Measurements from ENCODE around the gene ROS1. TPM values are rescaled to one million over a fixed set of nuclear protein-coding genes. Genes with fewer than 3 reads are reported as not detected.

Gene ROS1
- total and polyA plus RNA-seq, 10 of the 15 experiments (the other 5 are each of a cell fraction or from before 2014, with no cell fraction given) = under 0.01 to 0.07 (median 0.03) TPM; not detected in 5

GRCh38 chr6:117456998-117457397 lies 31.3 kb upstream of the ROS1 start (continued):
- TF ChIP-seq POLR2AphosphoS5 (IDR thresholded peaks at IDR 0.05; ENCODE audit: low read length) (no peak), ATF7 (IDR thresholded peaks at IDR 0.05; ENCODE audit: low read depth) (no peak), ASH2L (IDR thresholded peaks at IDR 0.05; ENCODE audit: borderline replicate concordance, low read depth) (no peak), ZBED1 (IDR thresholded peaks at IDR 0.05; ENCODE audit: borderline replicate concordance) (no peak)

- H3K36me3 ChIP-seq (ENCODE audit: control insufficient read depth in 2 of 2, insufficient read depth in 2 of 2, low read length in 1 of 2) = no peaks in the 10 kb centered on the region
- H3K4me3 ChIP-seq = no peak overlapping the region
- no peaks in the 10 kb centered on the region for H3K27me3 ChIP-seq (replicated peaks in 1 of 2; ENCODE audit: control insufficient read depth in 2 of 2, insufficient read depth in 2 of 2, low read length in 1 of 2)
- intact Hi-C loops (cut with micrococcal nuclease; ENCODE audit: unreplicated experiment) = no loop called here
- ATAC-seq (no peak), FAIRE-seq (no peak), DNase-seq (ENCODE audit: low read depth, low spot score) (no peak)
- H2AFZ ChIP-seq (ENCODE audit: control insufficient read depth, low read depth, low read length) = no peak overlapping the region
- ChIA-PET RAD21 (ENCODE audit: unreplicated experiment) (interaction anchor here (0.6 to 1.0 kb wide), 2 partner anchors 13 to 23 kb away, joined by 3 read pairs; no protein-coding TSS in a partner anchor), SMC1A (ENCODE audit: uncharacterized antibody, unreplicated experiment) (interaction anchor here (1.0 to 2.0 kb wide), 4 partner anchors 96 to 154 kb away, joined by 3 to 8 read pairs (median 3); no protein-coding TSS in a partner anchor), POLR2A (no interaction called here), CTCF (interaction anchor here (1.6 kb wide), 1 partner anchor 148 kb away, joined by 3 read pairs; no protein-coding TSS in a partner anchor)
- no peak overlapping the region for H3K27ac ChIP-seq (ENCODE audit: control insufficient read depth, insufficient read depth)
- WGBS (ENCODE audit: insufficient coverage, insufficient replicate concordance, low lambda C conversion rate, missing lambda C conversion rate) = 0% methylated on average over 1 of the region's 1 CpG
- H3K4me2 ChIP-seq (ENCODE audit: control insufficient read depth, insufficient read depth) = no peak overlapping the region
- no peaks in the 10 kb centered on the region for H3K79me2 ChIP-seq (ENCODE audit: control insufficient read depth, insufficient read depth, low read length)
- H3K9ac ChIP-seq (ENCODE audit: control insufficient read depth, insufficient read depth, low read length) = no peak overlapping the region
- TF ChIP-seq HDAC6 (IDR thresholded peaks at IDR 0.05; ENCODE audit: unreplicated experiment) (no peak), E2F4 (IDR thresholded peaks at IDR 0.05; ENCODE audit: low read depth, low read length) (no peak)
- H4K20me1 ChIP-seq (ENCODE audit: control insufficient read depth, insufficient read depth) = no peaks in the 10 kb centered on the region
- in situ Hi-C loops (cut with MboI) = loop anchor here (10.0 kb wide), 1 partner anchor 379 kb away; no protein-coding TSS in a partner anchor
- no peaks in the 10 kb centered on the region for H3K9me3 ChIP-seq (replicated peaks; ENCODE audit: control insufficient read depth, insufficient read depth, low read length)
- no peaks in the 10 kb centered on the region for H3K4me1 ChIP-seq (ENCODE audit: control insufficient read depth, insufficient read depth, low read length)
- no TSS peak for BruUV-seq (replicated peaks)
These were observed 30.5 kb upstream of the ROS1 start for GRCh38 chr6:117456250-117456649.

All from GM12878 (cell line).